GM13976 (cell line): ENCODE results near the gene ZKSCAN1.
A peak's percentile ranks its signal among the peaks of the same experiment; 100 is the strongest.
"Not testable (repeated sequence)": the region's sequence is repeated elsewhere in the genome, so short reads cannot be mapped to it uniquely, and the experiment has no call there.

Experiments
- DNase-seq: peaks from one replicate; pipeline ENCODE4 v3.0.0; 2012; ENCODE audit warnings: low spot score
- CTCF ChIP-seq: IDR thresholded peaks from 2 replicates; pipeline ENCODE4 v1.5.1; 2012; ENCODE audit warnings: borderline replicate concordance, mild to moderate bottlenecking; ENCODE audit not compliant: insufficient read depth; ENCODE audit errors: extremely low read depth, missing control alignments, control extremely low read depth
- in situ Hi-C: fragments of 300-500 bp; cut with MboI; formaldehyde crosslinking; loops from one replicate; pipeline ENCODE4 v1.12.0; 2022; ENCODE audit warnings: low sequenced_read_pairs, mixed read lengths, inconsistent platforms; ENCODE audit not compliant: unreplicated experiment

ZKSCAN1 gene

GRCh38 chr7:100015232-100016214, at the start of gene ZKSCAN1:
Gene ZKSCAN1 (plus strand): TSS chr7:100015596. CDS start chr7:100023507, 7,911 bp downstream.
- in situ Hi-C loops, result no loop called here
- no peak for TF ChIP-seq CTCF
- peak; percentile 97 for DNase-seq

GRCh38 chr7:99969298-99969697, 46.1 kb upstream of the ZKSCAN1 start:
- in situ Hi-C loops, result no loop called here
- DNase-seq, result no peak
- no peak for TF ChIP-seq CTCF

GRCh38 chr7:99969813-99970212, 45.6 kb upstream of the ZKSCAN1 start:
- in situ Hi-C loops, DNase-seq: not testable (repeated sequence)

- no peak for DNase-seq
- TF ChIP-seq CTCF, result no peak
- in situ Hi-C loops, result no loop called here
Measured at GRCh38 chr7:99971242-99971641, 44.2 kb upstream of the ZKSCAN1 start.

GRCh38 chr7:99973817-99974216, 41.6 kb upstream of the ZKSCAN1 start:
- DNase-seq, in situ Hi-C loops: not testable (repeated sequence)

GRCh38 chr7:99974681-99975080, 40.7 kb upstream of the ZKSCAN1 start:
- no peak for TF ChIP-seq CTCF
- no peak for DNase-seq
- in situ Hi-C loops, result no loop called here

- in situ Hi-C loops, result no loop called here
- TF ChIP-seq CTCF, result no peak
- no peak for DNase-seq
Measured at GRCh38 chr7:99975782-99976521, 39.4 kb upstream of the ZKSCAN1 start, which contains the start of gene AZGP1. Gene AZGP1 (minus strand): TSS chr7:99976031. CDS start chr7:99976020, 11 bp downstream.
